Neural crest cell (in vitro differentiated cells): ENCODE data around the gene SPAM1. TPM values are rescaled to one million over a fixed set of nuclear protein-coding genes. Genes with fewer than 3 reads are reported as not detected.

Source experiments
- DNase-seq: peaks from one replicate; pipeline ENCODE4 v3.0.0; 2021; ENCODE audit warnings: low read depth, mixed read lengths, low spot score
- H3K27ac Mint-ChIP-seq: one replicate; pipeline ENCODE4 v1.8.0; 2021; ENCODE audit warnings: mild to moderate bottlenecking, mixed read lengths; ENCODE audit not compliant: unreplicated experiment
- H3K27me3 Mint-ChIP-seq: 2 replicates; pipeline ENCODE4 v1.8.0; 2021; ENCODE audit warnings: low read depth, mild to moderate bottlenecking, mixed read lengths
- H3K36me3 Mint-ChIP-seq: 2 replicates; pipeline ENCODE4 v1.8.0; 2021; ENCODE audit warnings: low read depth, mild to moderate bottlenecking, mixed read lengths
- H3K4me1 Mint-ChIP-seq: 2 replicates; pipeline ENCODE4 v1.8.0; 2021; ENCODE audit warnings: mixed read lengths
- H3K4me3 Mint-ChIP-seq: one replicate; pipeline ENCODE4 v1.8.0; 2021; ENCODE audit warnings: mild to moderate bottlenecking, mixed read lengths
- H3K9me3 Mint-ChIP-seq: 2 replicates; pipeline ENCODE4 v1.8.0; 2021; ENCODE audit warnings: mixed read lengths
- CTCF ChIP-seq: fragments of 200-600 bp; sonication (generic); conservative IDR thresholded peaks from 2 replicates; pipeline ENCODE4 v1.5.0; 2021; ENCODE audit warnings: antibody characterized with exemption, mild to moderate bottlenecking
- long read RNA-seq: library from polyadenylated mRNA; unstranded; transcript quantifications from one replicate; pipeline ENCODE4 v2.0.0, GENCODE V29; 2020
- total RNA-seq: library from RNA; stranded (reverse); gene quantifications from 2 replicates; pipeline ENCODE4 v1.2.1, GENCODE V29; 2021

The SPAM1 gene
- total RNA-seq: not detected in 2 replicates
- long read RNA-seq: 0 reads

- Mint-ChIP-seq H3K36me3 (no peaks in the 10 kb centered on the region), H3K4me3 (no peak within 1 kb of the TSS), H3K27ac (no peak within 1 kb of the TSS), H3K27me3 (no peaks in the 10 kb centered on the region), H3K4me1 (no peaks in the 10 kb centered on the region), H3K9me3 (peaks cover 2% of the 10 kb centered on the region)
- DNase-seq: no peak
- TF ChIP-seq CTCF: no peak
These were observed at the start of gene SPAM1 for GRCh38 chr7:123924941-123925340. SPAM1 (plus strand) TSS chr7:123925241; CDS start chr7:123953571, 28,330 bp downstream.

- no peak overlapping the region for H3K27ac Mint-ChIP-seq
- no peak overlapping the region for H3K4me3 Mint-ChIP-seq
- H3K36me3 Mint-ChIP-seq: no peaks in the 10 kb centered on the region
- H3K4me1 Mint-ChIP-seq: peaks cover 7% of the 10 kb centered on the region
- H3K27me3 Mint-ChIP-seq: no peaks in the 10 kb centered on the region
- no peak for TF ChIP-seq CTCF
- DNase-seq: no peak
- H3K9me3 Mint-ChIP-seq: no peaks in the 10 kb centered on the region
These were observed 48.3 kb upstream of the SPAM1 start for GRCh38 chr7:123876557-123877256.

GRCh38 chr7:123879628-123880027 is 45.4 kb upstream of the SPAM1 start:
- H3K36me3 Mint-ChIP-seq: no peaks in the 10 kb centered on the region
- H3K4me1 Mint-ChIP-seq: no peaks in the 10 kb centered on the region
- no peak for TF ChIP-seq CTCF
- H3K27ac Mint-ChIP-seq: no peak overlapping the region
- no peaks in the 10 kb centered on the region for H3K9me3 Mint-ChIP-seq
- H3K27me3 Mint-ChIP-seq: no peaks in the 10 kb centered on the region
- H3K4me3 Mint-ChIP-seq: no peak overlapping the region
- no peak for DNase-seq

GRCh38 chr7:123881300-123881699 is 43.7 kb upstream of the SPAM1 start:
- Mint-ChIP-seq H3K27me3 (no peaks in the 10 kb centered on the region), H3K36me3 (no peaks in the 10 kb centered on the region), H3K9me3 (no peaks in the 10 kb centered on the region), H3K4me3 (no peak overlapping the region), H3K4me1 (no peaks in the 10 kb centered on the region), H3K27ac (no peak overlapping the region)
- TF ChIP-seq CTCF: no peak
- no peak for DNase-seq

GRCh38 chr7:123883154-123883553 is 41.9 kb upstream of the SPAM1 start:
- no peak for DNase-seq
- Mint-ChIP-seq H3K4me1 (no peaks in the 10 kb centered on the region), H3K36me3 (no peaks in the 10 kb centered on the region), H3K4me3 (no peak overlapping the region), H3K27me3 (no peaks in the 10 kb centered on the region), H3K9me3 (peaks cover 4% of the 10 kb centered on the region), H3K27ac (no peak overlapping the region)
- TF ChIP-seq CTCF: no peak
